GM12801 (cell line): ENCODE results near the gene ASRGL1.

ENCODE experiments used
- TF ChIP-seq, protein P1 (sequence below): IDR thresholded peaks from one replicate; pipeline ENCODE4 v1.5.1; 2011; ENCODE audit warnings: control low read depth; ENCODE audit not compliant: insufficient read length; ENCODE audit errors: extremely low read depth

Gene ASRGL1

GRCh38 chr11:62402226-62402959, 65.1 kb downstream of the ASRGL1 start:
- TF ChIP-seq, protein P1, sequence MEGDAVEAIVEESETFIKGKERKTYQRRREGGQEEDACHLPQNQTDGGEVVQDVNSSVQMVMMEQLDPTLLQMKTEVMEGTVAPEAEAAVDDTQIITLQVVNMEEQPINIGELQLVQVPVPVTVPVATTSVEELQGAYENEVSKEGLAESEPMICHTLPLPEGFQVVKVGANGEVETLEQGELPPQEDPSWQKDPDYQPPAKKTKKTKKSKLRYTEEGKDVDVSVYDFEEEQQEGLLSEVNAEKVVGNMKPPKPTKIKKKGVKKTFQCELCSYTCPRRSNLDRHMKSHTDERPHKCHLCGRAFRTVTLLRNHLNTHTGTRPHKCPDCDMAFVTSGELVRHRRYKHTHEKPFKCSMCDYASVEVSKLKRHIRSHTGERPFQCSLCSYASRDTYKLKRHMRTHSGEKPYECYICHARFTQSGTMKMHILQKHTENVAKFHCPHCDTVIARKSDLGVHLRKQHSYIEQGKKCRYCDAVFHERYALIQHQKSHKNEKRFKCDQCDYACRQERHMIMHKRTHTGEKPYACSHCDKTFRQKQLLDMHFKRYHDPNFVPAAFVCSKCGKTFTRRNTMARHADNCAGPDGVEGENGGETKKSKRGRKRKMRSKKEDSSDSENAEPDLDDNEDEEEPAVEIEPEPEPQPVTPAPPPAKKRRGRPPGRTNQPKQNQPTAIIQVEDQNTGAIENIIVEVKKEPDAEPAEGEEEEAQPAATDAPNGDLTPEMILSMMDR: no peak

GRCh38 chr11:62402960-62403730, 65.9 kb downstream of the ASRGL1 start:
- TF ChIP-seq, protein P1: no peak

DNA sequence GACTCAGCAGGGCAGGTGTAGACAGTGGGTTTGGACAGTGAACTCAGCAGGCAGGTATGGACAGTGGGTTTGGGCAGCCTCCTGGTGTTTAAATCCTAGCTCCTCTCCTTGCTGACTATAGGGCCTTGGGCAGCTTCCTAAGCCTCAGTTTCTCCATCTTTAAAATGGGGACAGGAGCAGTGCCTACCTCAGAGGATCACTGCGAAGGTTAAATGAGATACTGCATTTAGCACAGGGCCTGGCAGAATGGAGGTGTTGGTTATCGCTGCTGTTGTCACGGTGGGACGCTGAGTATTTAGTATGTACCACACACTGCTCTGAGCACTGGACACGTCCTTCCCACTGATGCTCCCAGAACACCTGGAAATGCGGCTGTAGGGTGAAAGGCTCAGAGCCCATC, 67.2 kb downstream of the ASRGL1 start:
- TF ChIP-seq, protein P1: no peak

GRCh38 chr11:62404901-62405300, 67.7 kb downstream of the ASRGL1 start:
- TF ChIP-seq, protein P1: no peak

DNA sequence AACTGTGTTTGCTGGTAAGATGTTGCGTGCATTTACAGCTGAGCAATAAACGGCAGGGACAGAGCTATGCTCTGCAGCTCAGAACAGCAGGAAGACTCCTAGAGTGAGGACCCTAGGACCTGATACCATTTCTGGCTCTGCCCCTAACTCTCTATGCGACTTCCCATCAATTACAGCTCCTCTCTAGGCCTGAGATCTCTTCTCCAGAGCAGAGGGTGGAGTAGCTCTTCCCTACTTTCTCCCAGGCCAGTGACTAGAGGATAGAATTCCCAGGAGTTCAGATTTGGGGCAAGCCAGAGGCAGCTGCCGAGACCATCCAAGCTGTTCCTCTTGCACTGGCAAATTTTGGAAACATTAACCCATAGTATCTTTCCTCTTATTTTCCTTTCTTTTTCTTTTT, 68.8 kb downstream of the ASRGL1 start:
- TF ChIP-seq, protein P1: no peak

DNA sequence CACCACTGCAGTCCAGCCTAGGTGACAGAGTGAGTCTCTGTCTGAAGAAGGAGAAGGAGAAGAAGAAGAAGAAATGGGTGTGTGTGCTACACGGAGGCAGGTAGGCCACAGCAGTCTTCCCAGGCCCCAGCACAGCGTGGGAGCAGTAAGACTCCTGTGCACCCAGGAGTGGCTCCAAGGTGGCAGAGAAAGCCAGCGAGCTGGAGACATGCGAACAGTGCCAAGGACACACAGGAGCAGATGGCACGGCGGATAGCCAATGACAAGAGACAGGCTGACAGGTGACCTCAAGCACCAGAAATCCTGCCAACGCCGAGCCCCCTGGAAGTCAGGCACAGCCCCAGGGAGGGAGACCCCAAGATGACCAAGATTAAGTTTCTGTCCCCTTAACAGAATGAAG, 72.6 kb downstream of the ASRGL1 start:
- TF ChIP-seq, protein P1: no peak

GRCh38 chr11:62410972-62411371, 73.7 kb downstream of the ASRGL1 start:
- TF ChIP-seq, protein P1: no peak
